Parathyroid adenoma (tissue), 2 donors: Measurements from ENCODE around the gene PDE9A.

Experiments
- H2AFZ ChIP-seq: fragments of 300-600 bp; sonication (generic); one replicate; pipeline ENCODE4 v1.7.0; 2017; ENCODE audit warnings: antibody characterized with exemption, mild to moderate bottlenecking
- H3K27ac ChIP-seq: fragments of 300-600 bp; sonication (generic); one replicate; pipeline ENCODE4 v1.7.0; 2017
- H3K27me3 ChIP-seq: fragments of 300-600 bp; sonication (generic); one replicate; pipeline ENCODE4 v1.7.0; 2017; ENCODE audit warnings: low read length; ENCODE audit not compliant: control insufficient read depth, insufficient read depth
- H3K36me3 ChIP-seq: fragments of 300-600 bp; sonication (generic); one replicate; pipeline ENCODE4 v1.7.0; 2017; ENCODE audit warnings: low read length; ENCODE audit not compliant: control insufficient read depth, insufficient read depth
- H3K4me1 ChIP-seq: fragments of 300-600 bp; sonication (generic); one replicate; pipeline ENCODE4 v1.7.0; 2017; ENCODE audit warnings: control low read depth
- H3K4me2 ChIP-seq: fragments of 300-600 bp; sonication (generic); one replicate; pipeline ENCODE4 v1.7.0; 2017; ENCODE audit warnings: low read length
- H3K4me3 ChIP-seq: fragments of 300-600 bp; sonication (generic); one replicate; pipeline ENCODE4 v1.7.0; 2017; ENCODE audit warnings: low read depth, low read length
- H3K79me2 ChIP-seq: fragments of 300-600 bp; sonication (generic); one replicate; pipeline ENCODE4 v1.7.0; 2017; ENCODE audit warnings: control low read depth
- H3K9ac ChIP-seq: fragments of 300-600 bp; sonication (generic); one replicate; pipeline ENCODE4 v1.7.0; 2017; ENCODE audit warnings: mild to moderate bottlenecking
- H3K9me3 ChIP-seq: fragments of 300-600 bp; sonication (generic); one replicate; pipeline ENCODE4 v1.7.0; 2017; ENCODE audit warnings: low read length; ENCODE audit not compliant: control insufficient read depth
- CTCF ChIP-seq: fragments of 300-600 bp; sonication (generic); IDR thresholded peaks from one replicate; pipeline ENCODE4 v1.7.0; 2017; ENCODE audit warnings: antibody characterized with exemption, mild to moderate bottlenecking
- donor health status: primary hyperparathyroidism.

PDE9A gene

GRCh38 chr21:42754270-42754933 is 101.0 kb downstream of the PDE9A start:
- Histone ChIP-seq H3K9me3 (no peaks in the 10 kb centered on the region), H3K36me3 (no peaks in the 10 kb centered on the region), H2AFZ (no peak overlapping the region), H3K9ac (no peak overlapping the region), H3K79me2 (no peaks in the 10 kb centered on the region), H3K4me2 (no peak overlapping the region), H3K4me3 (no peak overlapping the region), H3K4me1 (no peaks in the 10 kb centered on the region), H3K27me3 (no peaks in the 10 kb centered on the region), H3K27ac (no peak overlapping the region)
- no peak for TF ChIP-seq CTCF

- H3K4me2 ChIP-seq = no peak overlapping the region
- no peaks in the 10 kb centered on the region for H3K36me3 ChIP-seq
- H3K27ac ChIP-seq = no peak overlapping the region
- H3K27me3 ChIP-seq = no peaks in the 10 kb centered on the region
- no peak overlapping the region for H3K9ac ChIP-seq
- no peak overlapping the region for H3K4me3 ChIP-seq
- H3K9me3 ChIP-seq = no peaks in the 10 kb centered on the region
- H3K79me2 ChIP-seq = no peaks in the 10 kb centered on the region
- no peak overlapping the region for H2AFZ ChIP-seq
- TF ChIP-seq CTCF = no peak
- no peaks in the 10 kb centered on the region for H3K4me1 ChIP-seq
Observed at GRCh38 chr21:42755031-42755665, 101.7 kb downstream of the PDE9A start.

DNA sequence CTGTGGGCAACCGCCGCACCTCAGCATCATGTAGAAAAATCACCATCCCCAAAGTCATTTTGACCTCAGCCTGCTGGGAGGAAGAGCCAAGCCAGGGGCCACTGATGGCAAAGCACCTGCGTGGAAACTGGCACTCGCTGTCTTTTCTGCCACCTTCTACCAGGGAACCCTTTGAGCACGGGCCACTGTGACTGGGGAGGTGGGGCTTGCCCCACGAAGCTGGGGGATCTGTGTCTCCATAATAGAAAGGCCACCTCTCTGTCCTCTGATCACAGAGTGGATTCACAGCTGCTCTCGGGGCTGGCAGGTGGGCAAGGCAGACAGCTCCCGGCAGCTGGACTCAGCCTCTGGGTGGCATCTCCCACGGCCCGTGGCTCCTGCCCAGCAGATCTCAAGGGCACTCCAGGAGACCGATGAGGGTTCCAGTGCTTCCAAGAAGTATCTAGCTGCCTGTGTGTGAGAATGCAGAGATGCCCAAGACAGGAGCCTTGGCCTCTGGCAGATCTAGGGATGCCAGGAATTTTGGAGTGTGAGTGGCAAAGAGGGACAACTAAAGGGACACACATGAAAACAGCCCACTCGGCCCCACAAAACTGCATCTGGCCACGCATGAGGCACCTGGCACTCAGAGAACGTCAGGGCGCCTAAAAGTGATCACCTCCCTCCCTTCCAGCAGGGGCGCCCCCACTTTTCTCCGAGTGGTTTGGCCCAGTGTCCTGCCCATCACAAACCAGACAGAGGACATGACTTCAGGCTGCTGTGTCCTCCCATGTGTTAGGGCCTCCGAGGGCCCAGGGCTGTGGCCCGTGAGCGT is 102.6 kb downstream of the PDE9A start:
- Histone ChIP-seq H3K36me3 (no peaks in the 10 kb centered on the region), H3K4me3 (no peak overlapping the region), H3K79me2 (no peaks in the 10 kb centered on the region), H2AFZ (no peak overlapping the region), H3K9me3 (no peaks in the 10 kb centered on the region), H3K9ac (no peak overlapping the region), H3K4me1 (no peaks in the 10 kb centered on the region), H3K27ac (no peak overlapping the region), H3K4me2 (no peak overlapping the region), H3K27me3 (no peaks in the 10 kb centered on the region)
- TF ChIP-seq CTCF = no peak

DNA sequence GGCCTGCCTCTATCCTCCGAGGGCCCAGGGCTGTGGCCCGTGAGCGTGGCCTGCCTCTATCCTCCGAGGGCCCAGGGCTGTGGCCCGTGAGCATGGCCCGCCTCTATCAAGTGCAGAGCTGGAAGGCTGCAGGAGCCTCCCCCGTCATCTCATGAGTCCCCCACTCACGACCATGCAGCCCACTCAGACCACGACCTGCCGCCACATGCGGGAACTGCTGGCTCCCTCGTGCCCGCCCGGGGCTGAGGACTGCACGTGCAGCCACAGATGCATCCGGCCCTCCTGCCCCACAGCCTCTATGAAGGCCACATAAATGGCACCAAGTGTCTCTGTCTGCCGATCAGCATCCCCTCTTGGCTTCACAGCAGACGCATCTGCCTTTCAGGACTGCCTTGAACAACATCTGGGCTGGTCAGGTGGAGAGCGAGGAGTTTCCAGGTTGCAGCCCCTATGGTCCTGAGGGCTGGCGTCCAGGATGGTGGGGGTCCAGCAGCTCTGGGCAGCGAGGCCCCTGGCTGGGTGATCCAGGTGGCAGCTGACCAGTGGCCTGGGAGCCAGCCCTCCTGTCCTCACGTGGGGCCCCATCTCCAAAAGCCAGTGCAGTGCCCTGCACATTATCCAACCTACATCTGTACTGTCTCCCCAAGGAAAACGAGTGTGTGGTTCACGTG is 103.3 kb downstream of the PDE9A start:
- no peaks in the 10 kb centered on the region for H3K4me1 ChIP-seq
- no peaks in the 10 kb centered on the region for H3K79me2 ChIP-seq
- H3K9ac ChIP-seq = no peak overlapping the region
- H3K4me3 ChIP-seq = no peak overlapping the region
- no peak overlapping the region for H3K4me2 ChIP-seq
- no peak overlapping the region for H2AFZ ChIP-seq
- no peaks in the 10 kb centered on the region for H3K27me3 ChIP-seq
- no peaks in the 10 kb centered on the region for H3K36me3 ChIP-seq
- no peaks in the 10 kb centered on the region for H3K9me3 ChIP-seq
- H3K27ac ChIP-seq = no peak overlapping the region
- no peak for TF ChIP-seq CTCF
